Cardiac fibroblast (primary cell): ENCODE results near the gene CHAC1.
"Not testable (repeated sequence)": the region's sequence is repeated elsewhere in the genome, so short reads cannot be mapped to it uniquely, and the experiment has no call there.

Experiments used
- DNase-seq, 2 donors: peaks; one replicate each; pipeline versions ENCODE4 v3.0.0 to v3.0.0-alpha.2; 2010; ENCODE audit warnings: low read depth in 2 of 2
- H3K4me3 ChIP-seq, 2 donors: replicated peaks in 1 of 2; 1 replicate in 1 of 2; 2 replicates in 1 of 2; pipeline ENCODE4 v1.5.1; 2011; ENCODE audit warnings: low read depth in 2 of 2, low read length in 2 of 2, mild to moderate bottlenecking in 2 of 2, moderate library complexity in 1 of 2
- CTCF ChIP-seq: IDR thresholded peaks from one replicate; pipeline ENCODE4 v1.5.1; 2011; ENCODE audit warnings: low read depth, mild to moderate bottlenecking, low read length, inconsistent platforms

Gene CHAC1

GRCh38 chr15:40958146-40958545 is 4.9 kb downstream of the CHAC1 start:
- no peak for DNase-seq
- TF ChIP-seq CTCF, result no peak
- H3K4me3 ChIP-seq, result no peak overlapping the region

- TF ChIP-seq CTCF, result no peak
- no peak for DNase-seq
- H3K4me3 ChIP-seq, result no peak overlapping the region
These were observed 5.5 kb downstream of the CHAC1 start for GRCh38 chr15:40958723-40959122.

GRCh38 chr15:40959331-40960141 is 6.3 kb downstream of the CHAC1 start:
- TF ChIP-seq CTCF, result no peak

GRCh38 chr15:40960151-40960885 is 7.0 kb downstream of the CHAC1 start:
- TF ChIP-seq CTCF, result no peak
- H3K4me3 ChIP-seq, result no peak overlapping the region
- DNase-seq, result no peak

More at GRCh38 chr15:40959331-40960141, 6.3 kb downstream of the CHAC1 start:
- H3K4me3 ChIP-seq, result no peak overlapping the region
- no peak for DNase-seq

GRCh38 chr15:40960925-40961324 is 7.7 kb downstream of the CHAC1 start:
- H3K4me3 ChIP-seq, result no peak overlapping the region
- TF ChIP-seq CTCF, result no peak
- DNase-seq, result no peak

GRCh38 chr15:40961740-40962139 is 8.5 kb downstream of the CHAC1 start:
- not testable (repeated sequence) for H3K4me3 ChIP-seq, DNase-seq

- not testable (repeated sequence) for H3K4me3 ChIP-seq, DNase-seq
These were observed 9.0 kb downstream of the CHAC1 start for GRCh38 chr15:40962317-40962716.
